HG03196 (cell line): ENCODE results near the gene FOS.
"Not testable (repeated sequence)": the region's sequence is repeated elsewhere in the genome, so short reads cannot be mapped to it uniquely, and the experiment has no call there.

Source experiments
- ATAC-seq: cut with Tn5 transposase; IDR thresholded peaks from one replicate; pipeline ENCODE4 v1.9.1; 2021; ENCODE audit not compliant: unreplicated experiment

The FOS gene

GRCh38 chr14:75278422-75279152 lies at the start of gene FOS:
Gene FOS (plus strand): TSS chr14:75278828. CDS start chr14:75278983, 155 bp downstream.
- ATAC-seq = peak; percentile 71

GRCh38 chr14:75229661-75230139 lies 48.9 kb upstream of the FOS start:
- peak; percentile 6 for ATAC-seq

GRCh38 chr14:75230140-75230792 lies 48.4 kb upstream of the FOS start:
- peak; percentile 61 for ATAC-seq

- no peak for ATAC-seq
Observed at GRCh38 chr14:75231320-75231719, 47.3 kb upstream of the FOS start.

- no peak for ATAC-seq
Observed at GRCh38 chr14:75232191-75232590, 46.4 kb upstream of the FOS start.

- ATAC-seq = no peak
Observed at GRCh38 chr14:75232597-75232996, 46.0 kb upstream of the FOS start.

- no peak for ATAC-seq
Observed at GRCh38 chr14:75234173-75235115, 44.2 kb upstream of the FOS start.

- ATAC-seq = not testable (repeated sequence)
Observed at GRCh38 chr14:75235198-75235597, 43.4 kb upstream of the FOS start.

- ATAC-seq = no peak
Observed at GRCh38 chr14:75236467-75236866, 42.2 kb upstream of the FOS start.

- ATAC-seq = no peak
Observed at GRCh38 chr14:75236901-75237419, 41.7 kb upstream of the FOS start.

- no peak for ATAC-seq
Observed at GRCh38 chr14:75238756-75239455, 39.7 kb upstream of the FOS start.

GRCh38 chr14:75240781-75241180 lies 37.8 kb upstream of the FOS start:
- no peak for ATAC-seq

- ATAC-seq = no peak
Observed at GRCh38 chr14:75242546-75243273, 35.9 kb upstream of the FOS start.

- no peak for ATAC-seq
Observed at GRCh38 chr14:75244121-75244520, 34.5 kb upstream of the FOS start.

GRCh38 chr14:75246546-75247285 lies 31.9 kb upstream of the FOS start:
- ATAC-seq = no peak

GRCh38 chr14:75247286-75247922 lies 31.2 kb upstream of the FOS start:
- no peak for ATAC-seq

- ATAC-seq = no peak
Observed at GRCh38 chr14:75247939-75248338, 30.7 kb upstream of the FOS start.

- ATAC-seq = peak; percentile 77
Observed at GRCh38 chr14:75249251-75249957, 29.2 kb upstream of the FOS start.
